Fibroblast of the aortic adventitia (primary cell): ENCODE measurements around the gene LANCL1. TPM values are rescaled to one million over a fixed set of nuclear protein-coding genes. Genes with fewer than 3 reads are reported as not detected.
A peak's percentile ranks its signal among the peaks of the same experiment; 100 is the strongest.

Experiments used
- DNase-seq: peaks from one replicate; pipeline ENCODE4 v3.0.0-alpha.2; 2010; ENCODE audit warnings: low read depth
- H3K4me3 ChIP-seq: 2 replicates; pipeline ENCODE4 v1.5.1; 2011; ENCODE audit warnings: low read depth, mild to moderate bottlenecking, control low read depth, low read length, moderate library complexity
- total RNA-seq: library from RNA; depleted of rRNA; stranded (reverse); fragments of >200 nt; gene quantifications from 2 replicates; pipeline ENCODE4 v1.2.3, GENCODE V29; 2012; ENCODE audit warnings: low replicate concordance
- TF ChIP-seq, protein P1 (sequence below): IDR thresholded peaks from 2 replicates; pipeline ENCODE4 v1.5.1; 2011; ENCODE audit warnings: mild to moderate bottlenecking, low read length, control low read depth, inconsistent platforms; ENCODE audit not compliant: insufficient read depth

Gene LANCL1
- total RNA-seq, 1 donor, result 58.2 TPM

DNA sequence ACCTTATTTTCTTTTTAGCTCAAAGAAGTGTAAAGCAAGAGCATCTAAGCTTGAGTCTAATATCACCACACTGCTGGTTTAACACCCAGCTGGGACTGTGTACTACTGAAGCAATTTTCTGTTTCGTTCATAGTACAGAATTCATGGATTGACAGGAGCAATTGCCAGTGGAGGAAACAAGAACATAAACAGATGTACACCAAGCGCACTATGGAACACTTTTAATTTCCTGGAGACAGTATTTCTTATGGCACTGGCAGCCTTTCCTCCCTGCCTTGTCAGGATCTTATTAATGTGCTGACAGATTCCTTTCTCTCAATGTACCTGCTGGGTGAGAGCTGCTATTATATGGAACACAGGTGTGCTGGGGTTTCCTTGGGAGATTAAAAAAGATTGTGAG lies 4.2 kb upstream of the LANCL1 start:
- TF ChIP-seq, protein P1, sequence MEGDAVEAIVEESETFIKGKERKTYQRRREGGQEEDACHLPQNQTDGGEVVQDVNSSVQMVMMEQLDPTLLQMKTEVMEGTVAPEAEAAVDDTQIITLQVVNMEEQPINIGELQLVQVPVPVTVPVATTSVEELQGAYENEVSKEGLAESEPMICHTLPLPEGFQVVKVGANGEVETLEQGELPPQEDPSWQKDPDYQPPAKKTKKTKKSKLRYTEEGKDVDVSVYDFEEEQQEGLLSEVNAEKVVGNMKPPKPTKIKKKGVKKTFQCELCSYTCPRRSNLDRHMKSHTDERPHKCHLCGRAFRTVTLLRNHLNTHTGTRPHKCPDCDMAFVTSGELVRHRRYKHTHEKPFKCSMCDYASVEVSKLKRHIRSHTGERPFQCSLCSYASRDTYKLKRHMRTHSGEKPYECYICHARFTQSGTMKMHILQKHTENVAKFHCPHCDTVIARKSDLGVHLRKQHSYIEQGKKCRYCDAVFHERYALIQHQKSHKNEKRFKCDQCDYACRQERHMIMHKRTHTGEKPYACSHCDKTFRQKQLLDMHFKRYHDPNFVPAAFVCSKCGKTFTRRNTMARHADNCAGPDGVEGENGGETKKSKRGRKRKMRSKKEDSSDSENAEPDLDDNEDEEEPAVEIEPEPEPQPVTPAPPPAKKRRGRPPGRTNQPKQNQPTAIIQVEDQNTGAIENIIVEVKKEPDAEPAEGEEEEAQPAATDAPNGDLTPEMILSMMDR, result no peak
- no peak for DNase-seq
- no peak overlapping the region for H3K4me3 ChIP-seq

DNA sequence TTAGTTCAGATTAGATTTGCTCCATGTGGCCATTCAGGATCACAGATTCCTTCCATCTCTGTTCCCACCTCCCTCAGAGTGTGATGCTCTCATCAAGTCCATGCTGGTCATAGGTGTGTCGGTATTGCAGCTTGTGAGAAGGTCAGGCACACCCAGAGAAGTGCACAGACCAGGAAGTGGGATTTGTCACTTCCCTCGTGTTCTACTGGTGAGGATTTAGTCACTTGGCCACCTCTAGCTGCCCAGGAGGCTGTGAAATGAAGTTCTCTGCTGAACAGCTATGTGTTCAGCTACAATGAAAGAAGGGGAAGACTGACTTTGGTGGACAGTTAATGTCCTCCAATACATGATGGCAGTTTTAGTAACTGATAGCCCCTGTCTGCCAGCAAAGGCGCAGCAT lies 3.5 kb upstream of the LANCL1 start:
- H3K4me3 ChIP-seq, result no peak overlapping the region
- TF ChIP-seq, protein P1, result no peak
- no peak for DNase-seq

DNA sequence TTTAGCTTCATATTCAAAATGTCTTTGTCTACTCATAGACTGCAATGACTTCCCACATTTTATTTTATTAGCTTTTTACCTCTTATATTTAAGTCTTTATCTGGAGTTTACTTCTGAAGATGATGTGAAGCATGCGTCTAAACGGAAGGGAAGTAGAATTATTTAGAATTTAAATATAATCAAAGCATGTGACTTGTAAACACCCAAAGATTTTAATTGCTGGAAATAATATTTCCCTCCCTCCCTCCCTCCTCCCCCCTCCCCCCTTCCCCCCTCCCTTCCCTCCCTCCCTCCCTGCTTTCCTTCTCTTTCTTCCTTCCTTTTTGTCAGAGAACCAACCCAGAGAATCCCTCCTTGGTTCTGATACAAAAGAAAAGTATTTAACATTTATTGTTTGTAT lies 2.1 kb upstream of the LANCL1 start:
- DNase-seq, result no peak
- TF ChIP-seq, protein P1, result no peak
- no peak overlapping the region for H3K4me3 ChIP-seq

DNA sequence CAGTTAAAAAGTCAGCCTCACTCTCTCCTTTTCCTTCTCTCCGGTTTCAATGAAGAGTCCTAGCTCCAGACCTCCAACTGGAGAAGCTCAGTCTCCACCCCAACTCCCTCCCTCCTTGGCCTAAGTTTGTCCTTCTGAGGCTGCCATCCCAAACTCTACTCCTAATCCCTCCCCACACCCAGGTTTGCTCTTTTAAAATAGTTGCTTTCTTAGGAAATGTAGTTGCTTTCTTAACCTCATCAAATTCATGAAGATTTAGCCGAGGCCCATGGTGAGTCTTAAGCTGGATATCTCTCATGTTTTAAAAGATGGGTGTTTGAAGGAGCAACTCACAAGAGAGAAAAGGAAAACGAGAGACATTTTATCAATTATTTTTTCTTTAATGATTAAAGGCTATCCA lies 937 bp upstream of the LANCL1 start:
- TF ChIP-seq, protein P1, result no peak
- peak overlapping the region; percentile 80 for H3K4me3 ChIP-seq
- peak; percentile 80 for DNase-seq

DNA sequence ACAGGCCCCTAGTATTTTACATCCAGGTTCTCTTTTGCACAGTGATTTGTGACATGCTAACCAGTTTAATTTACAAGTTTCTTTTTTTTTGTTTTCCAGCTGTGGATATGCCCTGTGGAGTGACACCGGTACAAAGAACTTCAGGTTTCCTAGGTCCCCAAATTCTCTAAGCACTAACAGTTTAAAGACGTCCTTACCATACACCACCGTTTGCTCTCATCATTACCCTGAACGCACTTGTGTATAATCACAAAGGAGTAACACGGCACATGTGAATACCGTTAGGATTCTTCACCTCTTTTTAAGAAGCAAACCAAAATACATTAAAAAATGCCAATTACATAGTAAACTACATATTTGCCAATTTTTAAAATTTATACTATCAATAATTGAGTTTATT lies 853 bp downstream of the LANCL1 start:
- TF ChIP-seq, protein P1, result no peak
- peak overlapping the region; percentile 80 for H3K4me3 ChIP-seq
- DNase-seq, result peak; percentile 11

DNA sequence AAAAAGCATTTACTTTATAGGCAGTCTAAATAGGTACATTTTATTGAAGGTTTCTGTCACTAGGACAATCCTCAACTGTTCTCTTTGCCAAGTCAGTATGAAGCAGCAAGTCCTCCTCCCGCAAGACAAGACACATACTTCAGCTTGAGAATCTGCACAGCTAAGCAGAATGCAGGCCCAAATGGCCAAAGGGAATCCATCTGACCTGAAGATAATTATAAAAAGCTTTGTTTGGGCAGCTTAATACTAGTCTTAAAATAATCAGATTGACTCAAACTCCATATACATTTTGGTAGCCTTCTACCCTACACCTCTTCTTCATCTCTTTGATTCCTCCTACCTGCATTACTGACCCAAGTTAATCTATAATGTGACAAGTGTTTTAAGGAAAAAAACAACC lies 1.8 kb downstream of the LANCL1 start:
- TF ChIP-seq, protein P1, result no peak
- no peak overlapping the region for H3K4me3 ChIP-seq
- DNase-seq, result no peak

DNA sequence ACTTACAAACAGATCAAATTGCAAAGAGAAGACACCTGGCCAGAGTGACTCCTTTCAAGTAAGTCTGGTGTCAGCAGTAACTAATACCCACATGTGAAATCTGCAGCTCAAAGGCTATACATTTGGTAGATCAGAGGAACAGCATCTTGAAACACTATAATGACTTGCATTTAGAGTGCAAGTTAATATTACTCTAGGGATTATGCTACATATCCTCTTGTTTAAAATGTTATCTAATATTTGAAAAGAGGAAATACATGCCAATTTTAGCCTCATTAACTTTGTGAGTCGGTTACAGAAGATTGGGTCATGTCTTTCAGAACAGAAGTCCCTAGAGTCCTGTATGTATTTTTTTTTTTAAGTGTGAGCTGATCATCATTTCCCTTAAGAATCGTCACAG lies 15.2 kb downstream of the LANCL1 start:
- DNase-seq, result no peak
- TF ChIP-seq, protein P1, result no peak

More for the DNA sequence above, 15.2 kb downstream of the LANCL1 start:
- no peak overlapping the region for H3K4me3 ChIP-seq
